HepG2 (cell line): ENCODE results near the gene SAA1.

ENCODE experiments used
- CTCF ChIP-seq: sonication (generic); formaldehyde crosslinking; IDR thresholded peaks from 2 replicates; pipeline ENCODE4 v1.5.0; 2020; ENCODE audit warnings: mild to moderate bottlenecking, missing genetic modification reagents, moderate library complexity
- GABPB1 ChIP-seq: IDR thresholded peaks from 2 replicates; pipeline ENCODE4 v1.6.1; 2016; ENCODE audit warnings: mild to moderate bottlenecking, missing genetic modification reagents, moderate library complexity, missing compliant biosample characterization
- HNF4A ChIP-seq: sonication (generic); formaldehyde crosslinking; IDR thresholded peaks from 2 replicates; pipeline ENCODE4 v1.4.0; 2020; ENCODE audit warnings: missing genetic modification reagents
- MAX ChIP-seq: IDR thresholded peaks from 2 replicates; pipeline ENCODE4 v1.6.1; 2012; ENCODE audit warnings: inconsistent platforms
- PHF8 ChIP-seq: sonication (generic); formaldehyde crosslinking; IDR thresholded peaks from 2 replicates; pipeline ENCODE4 v1.5.0; 2020; ENCODE audit warnings: missing genetic modification reagents
- POLR2AphosphoS5 ChIP-seq: IDR thresholded peaks from 2 replicates; pipeline ENCODE4 v1.6.1; 2012; ENCODE audit warnings: low read depth, low read length
- U2AF2 ChIP-seq: fragments of 200-400 bp; formaldehyde crosslinking; IDR thresholded peaks from 2 replicates; pipeline ENCODE4 v1.6.1; 2017; ENCODE audit warnings: low read depth, mild to moderate bottlenecking, low read length
- UBTF ChIP-seq: sonication (generic); formaldehyde crosslinking; IDR thresholded peaks from 2 replicates; pipeline ENCODE4 v1.4.0; 2020; ENCODE audit warnings: mild to moderate bottlenecking, missing genetic modification reagents
- ZNF639 ChIP-seq: conservative IDR thresholded peaks from 2 replicates; pipeline ENCODE4 v1.6.1; 2018; ENCODE audit warnings: missing genetic modification reagents

- TF ChIP-seq MAX (no peak), ZNF639 (CRISPR knock-in tag) (no peak), CTCF (no peak), UBTF (CRISPR knock-in tag) (no peak), PHF8 (CRISPR knock-in tag) (no peak), GABPB1 (no peak), POLR2AphosphoS5 (no peak), U2AF2 (no peak), HNF4A (CRISPR knock-in tag) (no peak)
These were observed 19.8 kb downstream of the SAA1 start for GRCh38 chr11:18285841-18286240.
